Coronary artery (tissue), 2 donors: Measurements from ENCODE around the gene GORASP1.

Experiments used
- DNase-seq: peaks from one replicate; pipeline ENCODE4 v3.0.0-alpha.2; 2017; ENCODE audit warnings: low spot score
- H3K27ac ChIP-seq, 2 donors: fragments of 200-600 bp; sonication (generic); one replicate each; pipeline ENCODE4 v1.5.1; 2016 to 2019
- H3K4me3 ChIP-seq: fragments of 200-600 bp; sonication (generic); 2 replicates; pipeline ENCODE4 v1.5.1; 2016; ENCODE audit warnings: mild to moderate bottlenecking, moderate library complexity
- TF ChIP-seq, protein P1 (sequence below): fragments of 200-600 bp; sonication (generic); IDR thresholded peaks from one replicate; pipeline ENCODE4 v1.5.1; 2019; ENCODE audit warnings: antibody characterized with exemption

GORASP1 gene

GRCh38 chr3:39100500-39100886 lies 6.9 kb downstream of the GORASP1 start:
- DNase-seq: no peak
- Histone ChIP-seq H3K27ac (no peak overlapping the region), H3K4me3 (no peak overlapping the region)
- TF ChIP-seq, protein P1, sequence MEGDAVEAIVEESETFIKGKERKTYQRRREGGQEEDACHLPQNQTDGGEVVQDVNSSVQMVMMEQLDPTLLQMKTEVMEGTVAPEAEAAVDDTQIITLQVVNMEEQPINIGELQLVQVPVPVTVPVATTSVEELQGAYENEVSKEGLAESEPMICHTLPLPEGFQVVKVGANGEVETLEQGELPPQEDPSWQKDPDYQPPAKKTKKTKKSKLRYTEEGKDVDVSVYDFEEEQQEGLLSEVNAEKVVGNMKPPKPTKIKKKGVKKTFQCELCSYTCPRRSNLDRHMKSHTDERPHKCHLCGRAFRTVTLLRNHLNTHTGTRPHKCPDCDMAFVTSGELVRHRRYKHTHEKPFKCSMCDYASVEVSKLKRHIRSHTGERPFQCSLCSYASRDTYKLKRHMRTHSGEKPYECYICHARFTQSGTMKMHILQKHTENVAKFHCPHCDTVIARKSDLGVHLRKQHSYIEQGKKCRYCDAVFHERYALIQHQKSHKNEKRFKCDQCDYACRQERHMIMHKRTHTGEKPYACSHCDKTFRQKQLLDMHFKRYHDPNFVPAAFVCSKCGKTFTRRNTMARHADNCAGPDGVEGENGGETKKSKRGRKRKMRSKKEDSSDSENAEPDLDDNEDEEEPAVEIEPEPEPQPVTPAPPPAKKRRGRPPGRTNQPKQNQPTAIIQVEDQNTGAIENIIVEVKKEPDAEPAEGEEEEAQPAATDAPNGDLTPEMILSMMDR: no peak

- no peak overlapping the region for H3K4me3 ChIP-seq
- DNase-seq: no peak
- no peak overlapping the region for H3K27ac ChIP-seq
- TF ChIP-seq, protein P1: no peak
Observed at GRCh38 chr3:39099738-39100499, 7.5 kb downstream of the GORASP1 start.

GRCh38 chr3:39099242-39099641 lies 8.2 kb downstream of the GORASP1 start:
- TF ChIP-seq, protein P1: no peak
- DNase-seq: no peak
- Histone ChIP-seq H3K27ac (no peak overlapping the region), H3K4me3 (no peak overlapping the region)

GRCh38 chr3:39098473-39099000 lies 8.9 kb downstream of the GORASP1 start:
- H3K27ac ChIP-seq: no peak overlapping the region
- DNase-seq: no peak
- TF ChIP-seq, protein P1: no peak
- H3K4me3 ChIP-seq: no peak overlapping the region

DNA sequence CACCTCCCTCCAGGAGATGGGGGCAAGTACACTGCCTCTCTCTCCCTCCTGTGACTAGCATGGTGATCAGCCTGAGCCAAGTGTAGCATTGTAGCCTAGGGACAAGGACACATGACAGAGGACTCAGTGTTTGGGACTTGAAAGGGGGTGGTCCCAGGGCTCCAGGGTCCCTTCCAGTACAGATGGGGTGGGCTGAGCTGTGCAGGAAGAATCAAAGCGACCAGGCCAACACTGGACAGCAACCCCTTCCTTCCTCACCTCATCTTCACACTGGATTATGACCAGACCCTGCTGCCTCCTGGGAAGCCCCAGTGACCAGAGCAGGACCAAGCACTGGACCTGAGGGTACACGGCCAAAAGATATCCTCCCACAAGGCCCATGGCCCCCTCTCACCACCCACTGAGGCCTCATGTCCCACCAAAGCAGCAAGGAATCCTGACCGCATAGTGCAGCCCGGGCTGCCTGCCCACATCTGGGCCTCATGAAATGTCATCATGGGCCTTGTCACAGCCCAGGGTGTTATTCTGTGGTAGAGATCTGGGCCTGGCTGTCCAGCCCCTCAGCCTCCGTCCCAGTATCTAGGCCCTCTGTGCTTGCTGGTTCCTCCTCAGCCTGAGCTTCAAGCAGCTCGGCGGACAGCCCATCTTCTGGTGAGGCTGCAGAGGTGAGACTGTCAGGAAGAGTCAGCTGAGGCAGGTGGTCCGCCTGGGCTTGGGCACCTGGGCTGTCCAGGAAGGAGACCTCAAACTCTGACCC lies 9.5 kb downstream of the GORASP1 start:
- TF ChIP-seq, protein P1: no peak
- DNase-seq: no peak
- H3K4me3 ChIP-seq: no peak overlapping the region
- H3K27ac ChIP-seq: no peak overlapping the region

DNA sequence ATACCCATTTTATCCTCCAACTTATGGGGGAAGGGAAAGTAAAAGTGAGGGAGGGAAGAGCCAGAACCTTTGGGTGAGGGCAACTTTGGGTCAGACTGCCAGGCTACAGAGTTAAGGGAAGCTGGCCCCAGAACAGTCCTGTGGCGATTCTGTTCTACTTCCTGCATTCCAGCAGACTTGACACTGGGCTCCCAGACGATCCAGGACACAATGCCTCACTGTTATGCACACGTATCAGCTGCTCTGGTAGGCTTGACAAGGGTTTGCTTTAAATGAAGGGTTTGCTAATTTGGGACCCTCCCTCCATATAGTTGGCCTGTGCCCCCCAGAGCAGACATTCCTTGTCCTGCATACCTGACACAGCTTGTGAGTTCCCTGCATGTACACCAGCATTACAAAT lies 10.7 kb downstream of the GORASP1 start:
- H3K27ac ChIP-seq: peak overlapping the region in 1 of 2 donors; percentile 23
- no peak overlapping the region for H3K4me3 ChIP-seq
- DNase-seq: no peak
- TF ChIP-seq, protein P1: no peak
